Measurements from ENCODE around the gene NMD3.
"Not testable (repeated sequence)": the region's sequence is repeated elsewhere in the genome, so short reads cannot be mapped to it uniquely, and the experiment has no call there.

Gene NMD3

DNA sequence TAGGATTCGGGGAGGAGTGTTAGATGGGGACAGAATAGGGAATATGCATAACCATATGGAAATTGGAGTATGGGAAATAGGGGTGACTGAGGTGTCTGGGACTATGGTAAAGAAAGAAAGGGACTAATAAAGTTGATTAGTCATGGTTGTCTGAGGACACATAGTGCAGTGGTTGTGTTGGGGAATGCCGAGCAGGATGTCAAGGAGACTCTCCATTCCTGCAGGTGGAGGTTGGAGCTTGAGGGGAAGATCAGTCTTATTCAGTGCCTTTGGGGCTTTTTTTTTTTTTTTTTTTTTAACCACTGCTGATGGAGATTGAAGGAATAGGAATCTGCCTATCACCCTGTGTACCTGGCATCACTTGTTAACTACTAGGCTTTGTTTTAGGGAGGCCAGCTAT, 10.8 kb downstream of the NMD3 start:
- no peak for DNase-seq

- no peak for DNase-seq
Observed at GRCh38 chr3:161233557-161233956, 12.4 kb downstream of the NMD3 start.

DNA sequence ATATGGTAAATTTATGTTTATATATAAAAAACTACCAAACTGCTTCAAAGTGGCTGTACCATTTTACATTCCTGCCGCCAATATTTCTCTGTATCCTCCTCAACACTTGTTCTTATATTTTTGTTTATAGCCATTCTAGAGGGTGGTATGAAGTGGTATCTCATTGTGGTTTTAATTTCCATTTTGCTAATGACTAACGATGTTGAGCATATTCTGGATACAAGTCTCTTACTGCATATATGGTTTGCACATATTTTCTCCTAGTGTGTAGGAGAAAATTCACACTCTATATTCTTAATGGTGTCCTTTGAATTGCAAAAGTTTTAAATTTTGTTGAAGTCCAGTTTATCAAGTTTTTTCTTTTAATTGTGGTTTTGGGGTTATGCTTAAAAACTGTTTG, 15.1 kb downstream of the NMD3 start:
- no peak for DNase-seq

DNA sequence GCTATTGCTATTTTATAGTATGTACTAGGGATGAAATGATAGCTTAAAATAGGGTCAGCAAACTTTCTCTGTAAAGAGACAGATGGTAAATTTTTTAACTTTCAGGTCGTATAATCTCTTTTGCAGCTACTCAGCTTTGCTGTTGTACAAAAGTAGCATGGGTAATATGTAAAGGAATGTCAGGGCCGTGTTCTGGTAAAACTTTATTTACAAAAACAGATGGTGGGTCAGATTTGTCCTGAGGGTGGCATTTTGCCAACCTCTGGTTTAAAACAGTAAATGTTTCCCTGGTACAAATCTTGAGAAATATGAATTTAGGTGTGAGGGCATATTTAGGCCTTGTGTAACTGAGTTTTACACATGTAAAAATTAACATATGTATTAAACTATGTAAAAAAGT, 18.6 kb downstream of the NMD3 start:
- no peak for DNase-seq

GRCh38 chr3:161244538-161244937, 23.4 kb downstream of the NMD3 start:
- no peak for DNase-seq

GRCh38 chr3:161247049-161247448, 25.9 kb downstream of the NMD3 start:
- DNase-seq = no peak

- DNase-seq = no peak
Observed at GRCh38 chr3:161250116-161250515, 29.0 kb downstream of the NMD3 start.

- DNase-seq = no peak
Observed at GRCh38 chr3:161251716-161252115, 30.6 kb downstream of the NMD3 start.

DNA sequence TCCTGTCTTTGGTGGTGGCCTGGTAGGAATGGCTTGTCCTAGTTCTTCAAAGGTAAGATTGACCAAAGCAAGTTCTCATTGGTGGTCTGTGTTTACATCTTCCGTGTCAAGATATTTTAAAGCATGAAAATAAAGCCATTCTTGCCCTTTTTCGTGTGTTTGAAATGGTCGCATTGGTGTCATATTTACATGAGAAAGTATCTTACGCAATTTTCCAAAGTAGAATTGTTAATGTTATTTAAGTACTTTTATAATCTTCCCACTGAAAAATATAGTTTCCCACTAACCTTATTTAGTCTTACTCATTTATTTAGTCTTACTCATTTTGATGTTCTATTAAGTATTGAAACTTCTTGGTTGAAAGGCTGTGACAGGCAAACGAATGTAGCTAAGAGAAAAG, 31.0 kb downstream of the NMD3 start:
- DNase-seq = no peak

GRCh38 chr3:161253711-161254110, 32.6 kb downstream of the NMD3 start:
- DNase-seq = no peak

- DNase-seq = no peak
Observed at GRCh38 chr3:161254861-161255260, 33.8 kb downstream of the NMD3 start.

DNA sequence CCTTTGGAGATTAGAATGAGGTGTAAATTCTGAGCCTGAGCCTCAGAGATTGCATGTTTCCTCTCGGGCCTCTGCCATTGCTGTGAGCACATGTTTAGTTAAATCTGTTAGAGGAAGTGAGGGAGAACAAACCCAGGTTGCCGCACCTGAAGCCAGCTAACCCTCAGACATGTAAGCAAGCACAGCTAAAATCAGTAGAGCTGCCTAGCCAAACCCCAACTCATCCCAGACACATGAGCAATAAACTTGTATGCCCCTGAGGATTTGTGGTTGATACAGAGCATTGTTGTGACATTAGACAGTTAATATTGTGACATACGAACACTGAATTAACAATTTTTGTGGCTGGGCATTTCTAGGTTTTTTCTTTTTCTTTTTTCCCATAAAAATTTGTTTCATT, 41.9 kb downstream of the NMD3 start:
- no peak for DNase-seq

DNA sequence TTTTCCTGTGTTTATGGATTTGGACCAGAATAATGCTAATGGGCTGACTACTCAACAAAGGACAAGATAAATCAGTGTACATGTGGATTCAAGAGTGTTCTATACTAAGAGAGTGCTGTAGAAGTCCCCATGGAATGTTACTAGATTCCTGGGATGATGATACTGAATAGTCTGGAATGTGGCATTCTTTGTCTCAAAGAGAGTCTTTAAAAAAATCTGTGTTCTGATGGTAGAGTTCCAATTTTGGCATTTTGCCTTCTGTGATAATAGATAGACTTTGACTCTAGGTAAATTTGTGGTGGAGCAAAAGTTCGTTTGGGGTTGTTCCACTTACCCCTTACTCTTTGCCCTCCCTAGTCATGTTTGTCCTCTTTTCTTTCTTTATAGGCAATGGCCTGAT, 43.7 kb downstream of the NMD3 start:
- no peak for DNase-seq

GRCh38 chr3:161265916-161266571, 44.9 kb downstream of the NMD3 start:
- DNase-seq = no peak

DNA sequence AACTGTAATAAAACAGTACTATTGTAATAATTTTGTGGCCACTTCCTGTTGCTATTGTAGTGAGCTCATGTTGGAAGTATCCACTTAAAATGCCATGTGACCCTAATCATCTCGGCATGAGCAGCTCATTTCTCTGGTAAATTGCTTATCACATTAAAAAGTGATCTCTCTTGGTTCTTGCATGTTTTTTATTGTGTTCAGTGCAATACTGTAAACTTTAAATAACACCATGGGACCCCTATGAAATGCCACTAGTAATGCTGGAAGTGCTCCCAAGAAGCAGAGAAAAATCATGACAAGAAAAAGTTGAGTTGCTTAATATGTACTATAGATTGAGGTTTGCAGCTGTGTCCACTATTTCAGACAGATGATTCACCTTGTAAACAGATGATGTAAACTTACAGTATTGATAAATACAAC, 45.6 kb downstream of the NMD3 start:
- DNase-seq = no peak

- no peak for DNase-seq
Observed at GRCh38 chr3:161267646-161268045, 46.5 kb downstream of the NMD3 start.

GRCh38 chr3:161268601-161269000, 47.5 kb downstream of the NMD3 start:
- no peak for DNase-seq

DNA sequence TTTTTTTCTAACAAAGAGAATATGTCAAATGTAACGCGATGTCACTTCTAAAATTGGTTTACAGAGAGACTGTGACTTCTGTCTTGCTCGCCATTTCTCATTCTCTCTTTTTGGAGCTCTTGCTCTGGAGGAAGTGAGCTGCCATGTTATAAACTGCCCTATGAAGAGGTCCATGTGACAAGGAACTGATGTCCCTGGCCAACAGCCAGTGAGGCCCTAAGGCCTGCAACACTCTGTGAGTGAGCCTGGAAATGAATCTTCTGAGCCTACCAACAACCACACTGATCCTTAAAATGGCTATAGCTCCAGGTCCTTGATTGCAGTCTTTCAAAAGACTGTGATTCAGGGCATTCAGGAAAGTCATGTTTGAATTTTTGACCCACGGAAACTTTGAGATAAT, 49.9 kb downstream of the NMD3 start:
- DNase-seq = no peak

DNA sequence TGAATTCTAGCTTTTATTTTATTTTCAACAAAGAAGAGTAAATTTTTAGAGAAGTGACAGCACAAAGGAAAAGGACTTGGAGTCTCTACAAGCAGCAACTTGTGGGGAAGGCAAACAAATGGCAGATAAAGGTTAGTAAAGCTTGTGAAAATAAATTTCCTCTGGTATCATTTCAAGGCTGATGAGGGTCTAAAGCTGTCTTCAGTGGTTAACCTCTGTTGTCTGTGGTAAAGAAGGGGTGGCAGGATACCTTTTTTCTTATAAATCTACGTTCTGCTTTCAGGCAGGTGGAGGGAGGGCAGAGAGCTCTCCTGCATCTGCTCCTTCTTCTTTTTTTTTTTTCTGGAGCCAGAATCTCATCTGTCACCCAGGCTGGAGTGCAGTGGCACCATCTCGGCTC, 50.5 kb downstream of the NMD3 start:
- no peak for DNase-seq

DNA sequence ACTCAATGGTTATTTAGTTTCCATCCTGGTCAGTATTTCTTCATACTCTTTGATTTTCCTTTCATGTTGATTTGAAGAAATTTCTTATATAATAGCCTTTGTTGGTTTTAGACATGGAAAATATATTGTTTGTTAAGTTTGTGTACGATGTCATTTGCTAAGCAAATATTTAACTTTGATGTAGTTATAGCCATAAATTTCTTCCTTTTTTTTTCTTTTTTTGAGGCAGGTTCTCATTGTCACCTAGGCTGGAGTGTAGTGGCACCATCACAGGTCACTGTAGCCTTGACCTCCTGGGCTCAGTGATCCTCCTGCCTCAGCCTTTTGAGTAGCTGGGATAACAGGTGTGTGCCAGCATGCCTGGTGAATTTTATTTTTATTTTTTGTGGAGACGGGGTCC, 51.4 kb downstream of the NMD3 start:
- no peak for DNase-seq

- no peak for DNase-seq
Observed at GRCh38 chr3:161273589-161274218, 52.6 kb downstream of the NMD3 start.

DNA sequence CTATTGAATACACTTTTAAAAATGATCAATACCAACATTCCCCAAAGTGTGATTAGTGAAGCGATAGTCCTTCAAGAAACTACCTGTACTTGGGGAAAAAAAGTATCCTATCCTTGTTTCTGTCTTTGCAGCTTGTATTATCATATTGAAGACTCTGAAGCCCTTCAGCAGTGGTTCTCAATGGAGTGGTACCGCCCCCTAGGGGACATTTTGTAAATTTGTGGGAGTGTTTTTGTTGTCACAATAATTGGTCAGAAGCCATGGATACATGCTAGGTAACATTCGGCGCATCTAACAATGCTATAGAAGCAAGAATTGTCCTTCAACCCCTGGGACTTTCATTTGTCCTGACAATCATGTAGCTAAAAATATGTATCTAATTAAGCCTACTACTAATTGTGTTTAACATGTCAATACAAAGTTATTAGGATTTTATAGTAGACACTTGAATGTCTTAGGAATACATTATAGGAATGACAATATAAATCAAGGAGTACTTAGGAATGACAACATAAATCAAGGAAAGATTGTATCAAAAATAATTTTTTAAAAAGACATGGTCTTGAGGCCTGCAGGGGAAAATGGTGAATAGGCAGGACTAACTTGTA, 53.7 kb downstream of the NMD3 start:
- peak; percentile 8 for DNase-seq

GRCh38 chr3:161275919-161276318, 54.8 kb downstream of the NMD3 start:
- no peak for DNase-seq

DNA sequence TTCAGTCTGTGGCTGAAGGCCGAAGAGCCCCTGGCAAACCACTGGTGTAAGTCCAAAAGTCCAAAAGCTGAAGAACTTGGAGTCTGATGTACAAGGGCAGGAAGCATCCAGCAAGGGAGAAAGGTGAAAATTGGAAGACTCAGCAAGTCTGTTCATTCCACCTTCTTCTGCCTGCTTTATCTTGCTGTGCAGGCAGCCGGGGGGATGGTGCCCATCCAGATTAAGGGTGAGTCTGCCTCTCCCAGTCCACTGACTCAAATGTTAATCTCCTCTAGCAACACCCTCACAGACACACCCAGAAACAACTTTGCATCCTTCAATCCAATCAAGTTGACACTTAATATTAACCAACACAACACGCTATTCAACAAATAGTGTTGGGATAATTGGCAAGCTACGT, 61.3 kb downstream of the NMD3 start:
- not testable (repeated sequence) for DNase-seq

- no peak for DNase-seq
Observed at GRCh38 chr3:161284989-161285388, 63.9 kb downstream of the NMD3 start.

All from GDM1 (cell line).